HEK293 (cell line): Measurements from ENCODE around the gene GNAT1.

Experiments used
- CTCF ChIA-PET: fragments of 350-600 bp; formaldehyde crosslinking; extraction: SDS; loops from one replicate; lab custom pipeline; 2021; ENCODE audit warnings: antibody characterized with exemption; lab: Yijun Ruan, JAX
- POLR2A ChIA-PET: fragments of 300-600 bp; formaldehyde crosslinking; extraction: SDS; loops from one replicate; lab custom pipeline; 2020; ENCODE audit warnings: antibody characterized with exemption, inconsistent platforms; lab: Yijun Ruan, JAX
- H3K27ac ChIP-seq: fragments of 200-500 bp; sonication (Bioruptor generic); 2 replicates; pipeline ENCODE4 v1.5.1; 2014; ENCODE audit warnings: low read depth, low read length, control low read depth, inconsistent platforms; ENCODE audit errors: extremely low read depth
- H3K36me3 ChIP-seq, 2 experiments: fragments of 200-500 bp in 1 of 2; sonication (Bioruptor generic) in 1 of 2; 1 replicate in 1 of 2; 2 replicates in 1 of 2; pipeline ENCODE4 v1.5.1; 2014 to 2017; ENCODE audit warnings: inconsistent platforms in 2 of 2, low read length in 2 of 2; ENCODE audit not compliant: control insufficient read depth in 2 of 2, insufficient read depth in 1 of 2
- H3K4me1 ChIP-seq: fragments of 200-500 bp; sonication (Bioruptor generic); 2 replicates; pipeline ENCODE4 v1.5.1; 2014; ENCODE audit warnings: mild to moderate bottlenecking, low read length, inconsistent platforms; ENCODE audit not compliant: control insufficient read depth, insufficient read depth
- H3K4me3 ChIP-seq: 2 replicates; pipeline ENCODE4 v1.5.1; 2011; ENCODE audit warnings: low read depth, mild to moderate bottlenecking, control low read depth, low read length, moderate library complexity
- H3K9me3 ChIP-seq: fragments of 200-500 bp; sonication (Bioruptor generic); 2 replicates; pipeline ENCODE4 v1.5.1; 2014; ENCODE audit warnings: low read depth, low read length, inconsistent platforms; ENCODE audit not compliant: control insufficient read depth, insufficient read depth
- EGR2 ChIP-seq: fragments of 450-650 bp; formaldehyde crosslinking; IDR thresholded peaks from 2 replicates; pipeline ENCODE4 v1.5.1; 2016; ENCODE audit warnings: low read depth, missing biosample characterization, missing genetic modification characterization
- GLIS1 ChIP-seq: fragments of 450-650 bp; formaldehyde crosslinking; IDR thresholded peaks from 2 replicates; pipeline ENCODE4 v1.5.1; 2016; ENCODE audit warnings: missing biosample characterization, missing genetic modification characterization
- KLF1 ChIP-seq: fragments of 450-650 bp; formaldehyde crosslinking; IDR thresholded peaks from 2 replicates; pipeline ENCODE4 v1.5.1; 2016; ENCODE audit warnings: missing biosample characterization, missing genetic modification characterization
- PATZ1 ChIP-seq: fragments of 450-650 bp; formaldehyde crosslinking; IDR thresholded peaks from 2 replicates; pipeline ENCODE4 v1.5.1; 2016; ENCODE audit warnings: missing biosample characterization, missing genetic modification characterization
- PRDM10 ChIP-seq: fragments of 450-650 bp; formaldehyde crosslinking; IDR thresholded peaks from 2 replicates; pipeline ENCODE4 v1.5.1; 2016; ENCODE audit warnings: missing biosample characterization, missing genetic modification characterization
- PRDM4 ChIP-seq: fragments of 450-650 bp; formaldehyde crosslinking; IDR thresholded peaks from 2 replicates; pipeline ENCODE4 v1.5.1; 2017; ENCODE audit warnings: missing biosample characterization, missing genetic modification characterization
- SP2 ChIP-seq: fragments of 450-650 bp; formaldehyde crosslinking; IDR thresholded peaks from 2 replicates; pipeline ENCODE4 v1.5.1; 2016; ENCODE audit warnings: missing biosample characterization, missing genetic modification characterization
- SP3 ChIP-seq: fragments of 450-650 bp; formaldehyde crosslinking; IDR thresholded peaks from 2 replicates; pipeline ENCODE4 v1.5.1; 2016; ENCODE audit warnings: missing biosample characterization, missing genetic modification characterization
- YY2 ChIP-seq: fragments of 450-650 bp; formaldehyde crosslinking; IDR thresholded peaks from 2 replicates; pipeline ENCODE4 v1.5.1; 2016; ENCODE audit warnings: missing biosample characterization, missing genetic modification characterization
- ZBTB17 ChIP-seq: fragments of 450-650 bp; formaldehyde crosslinking; IDR thresholded peaks from 2 replicates; pipeline ENCODE4 v1.5.1; 2016; ENCODE audit warnings: missing biosample characterization, missing genetic modification characterization
- ZBTB8A ChIP-seq: fragments of 450-650 bp; formaldehyde crosslinking; IDR thresholded peaks from 2 replicates; pipeline ENCODE4 v1.5.1; 2016; ENCODE audit warnings: missing biosample characterization, missing genetic modification characterization
- ZFHX2 ChIP-seq: fragments of 450-650 bp; formaldehyde crosslinking; conservative IDR thresholded peaks from 2 replicates; pipeline ENCODE4 v1.5.1; 2016; ENCODE audit warnings: missing biosample characterization, missing genetic modification characterization
- ZIC2 ChIP-seq: fragments of 450-650 bp; formaldehyde crosslinking; IDR thresholded peaks from 2 replicates; pipeline ENCODE4 v1.5.1; 2016; ENCODE audit warnings: missing biosample characterization, missing genetic modification characterization
- ZNF146 ChIP-seq: fragments of 450-650 bp; formaldehyde crosslinking; IDR thresholded peaks from 2 replicates; pipeline ENCODE4 v1.5.1; 2016; ENCODE audit warnings: missing biosample characterization, missing genetic modification characterization
- ZNF16 ChIP-seq: fragments of 450-650 bp; formaldehyde crosslinking; IDR thresholded peaks from 2 replicates; pipeline ENCODE4 v1.5.1; 2016; ENCODE audit warnings: low read depth, missing biosample characterization, missing genetic modification characterization
- ZNF24 ChIP-seq: fragments of 450-650 bp; formaldehyde crosslinking; IDR thresholded peaks from 2 replicates; pipeline ENCODE4 v1.5.1; 2016; ENCODE audit warnings: missing biosample characterization, missing genetic modification characterization
- ZNF350 ChIP-seq: fragments of 450-650 bp; formaldehyde crosslinking; IDR thresholded peaks from 2 replicates; pipeline ENCODE4 v1.5.0; 2017; ENCODE audit warnings: missing biosample characterization, mild to moderate bottlenecking, missing genetic modification characterization
- ZNF362 ChIP-seq: fragments of 450-650 bp; formaldehyde crosslinking; IDR thresholded peaks from 2 replicates; pipeline ENCODE4 v1.5.1; 2016; ENCODE audit warnings: missing biosample characterization, missing genetic modification characterization
- ZNF398 ChIP-seq: fragments of 450-650 bp; formaldehyde crosslinking; IDR thresholded peaks from 2 replicates; pipeline ENCODE4 v1.5.1; 2017; ENCODE audit warnings: missing biosample characterization, missing genetic modification characterization
- ZNF530 ChIP-seq: fragments of 450-650 bp; formaldehyde crosslinking; IDR thresholded peaks from 2 replicates; pipeline ENCODE4 v1.5.1; 2016; ENCODE audit warnings: low read depth, missing biosample characterization, missing genetic modification characterization
- ZNF600 ChIP-seq: fragments of 450-650 bp; formaldehyde crosslinking; IDR thresholded peaks from 2 replicates; pipeline ENCODE4 v1.5.1; 2016; ENCODE audit warnings: missing biosample characterization, missing genetic modification characterization
- ZNF624 ChIP-seq: fragments of 450-650 bp; formaldehyde crosslinking; IDR thresholded peaks from 2 replicates; pipeline ENCODE4 v1.5.1; 2017; ENCODE audit warnings: missing biosample characterization, missing genetic modification characterization
- ZNF704 ChIP-seq: fragments of 450-650 bp; formaldehyde crosslinking; IDR thresholded peaks from 2 replicates; pipeline ENCODE4 v1.5.1; 2016; ENCODE audit warnings: missing biosample characterization, missing genetic modification characterization
- ZNF791 ChIP-seq: fragments of 450-650 bp; formaldehyde crosslinking; IDR thresholded peaks from 2 replicates; pipeline ENCODE4 v1.5.1; 2016; ENCODE audit warnings: missing biosample characterization, missing genetic modification characterization

Gene GNAT1

GRCh38 chr3:50237133-50237651 lies 45.8 kb downstream of the GNAT1 start (continued):
- TF ChIP-seq ZNF398 (tag by site-specific recombination) (peak; percentile 88), ZNF704 (tag by site-specific recombination) (no peak), ZFHX2 (tag by site-specific recombination) (0 out of 2 replicates have a peak, but pooled peaks have one; percentile 13), ZNF16 (tag by site-specific recombination) (no peak), GLIS1 (tag by site-specific recombination) (peak; percentile 58; the same call in 1 of the 2 replicates), ZNF24 (tag by site-specific recombination) (no peak), ZNF791 (tag by site-specific recombination) (no peak), ZIC2 (tag by site-specific recombination) (no peak), YY2 (0 out of 2 replicates have a peak, but pooled peaks have one; percentile 54), ZNF362 (tag by site-specific recombination) (no peak), PRDM10 (peak; percentile 27; the same call in 1 of the 2 replicates), ZNF624 (tag by site-specific recombination) (no peak), ZBTB8A (tag by site-specific recombination) (0 out of 2 replicates have a peak, but pooled peaks have one; percentile 32)
- TF ChIP-seq, all 188 proteins: peak for 10

GRCh38 chr3:50237754-50238548 lies 46.5 kb downstream of the GNAT1 start:
- Histone ChIP-seq H3K27ac (peak overlapping the region; percentile 77), H3K36me3 (peaks cover 0 to 10% of the 10 kb centered on the region in 2 experiments; a peak in 1 of 3 replicates), H3K4me1 (peaks cover 17% of the 10 kb centered on the region), H3K9me3 (no peaks in the 10 kb centered on the region), H3K4me3 (peak overlapping the region; percentile 67)
- ChIA-PET CTCF (interaction anchor here (0.6 to 3.9 kb wide), 4 partner anchors 8 to 61 kb away, joined by 4 to 28 read pairs (median 4); no protein-coding TSS in a partner anchor), POLR2A (no interaction called here)
- peak; percentile 89 for TF ChIP-seq SP2 (tag by site-specific recombination)
- no peak for TF ChIP-seq ZNF600 (tag by site-specific recombination)
- TF ChIP-seq ZNF530 = no peak
- peak; percentile 42; the same call in 1 of the 2 replicates for TF ChIP-seq KLF1
- no peak for TF ChIP-seq PRDM4 (tag by site-specific recombination)
- no peak; the same call in 1 of the 2 replicates for TF ChIP-seq EGR2 (tag by site-specific recombination)
- TF ChIP-seq PATZ1 = no peak
- no peak for TF ChIP-seq ZNF146
- peak; percentile 50 for TF ChIP-seq SP3 (tag by site-specific recombination)
- TF ChIP-seq ZBTB17 (tag by site-specific recombination) = no peak
- no peak for TF ChIP-seq ZNF350 (tag by site-specific recombination)
